CD4-positive, alpha-beta T cell treated with Interferon alpha-2 for 1 hour (primary cell): ENCODE data around the gene HMOX1.
"Not testable (repeated sequence)": the region's sequence is repeated elsewhere in the genome, so short reads cannot be mapped to it uniquely, and the experiment has no call there.

Experiments
- DNase-seq, 2 donors: peaks; one replicate each; pipeline ENCODE4 v3.0.0-alpha.2; 2020 to 2022

HMOX1 gene

GRCh38 chr22:35350539-35351503 lies 30.1 kb upstream of the HMOX1 start:
- peak; percentile 90 to 91 for DNase-seq

GRCh38 chr22:35352214-35353111 lies 28.4 kb upstream of the HMOX1 start:
- peak; percentile 38 to 85 for DNase-seq

GRCh38 chr22:35353318-35353717 lies 27.6 kb upstream of the HMOX1 start:
- DNase-seq, result no peak

GRCh38 chr22:35354068-35354467 lies 26.8 kb upstream of the HMOX1 start:
- DNase-seq, result no peak

- DNase-seq, result no peak
These were observed 22.8 kb upstream of the HMOX1 start for GRCh38 chr22:35357883-35358621.

- no peak for DNase-seq
These were observed 21.4 kb upstream of the HMOX1 start for GRCh38 chr22:35359380-35360065.

- no peak for DNase-seq
These were observed 19.8 kb upstream of the HMOX1 start for GRCh38 chr22:35361001-35361558.

- no peak for DNase-seq
These were observed 17.3 kb upstream of the HMOX1 start for GRCh38 chr22:35363566-35364086.

GRCh38 chr22:35364230-35364629 lies 16.7 kb upstream of the HMOX1 start:
- DNase-seq, result not testable (repeated sequence)

- DNase-seq, result peak in 1 of 2 donors; percentile 60
These were observed 13.5 kb upstream of the HMOX1 start for GRCh38 chr22:35367331-35367886.

- DNase-seq, result no peak
These were observed 12.5 kb upstream of the HMOX1 start for GRCh38 chr22:35368386-35368785.

GRCh38 chr22:35369996-35370395 lies 10.9 kb upstream of the HMOX1 start:
- no peak for DNase-seq

- DNase-seq, result no peak
These were observed 7.1 kb upstream of the HMOX1 start for GRCh38 chr22:35373781-35374180.

GRCh38 chr22:35375031-35375430 lies 5.9 kb upstream of the HMOX1 start:
- DNase-seq, result no peak

GRCh38 chr22:35375526-35375925 lies 5.4 kb upstream of the HMOX1 start:
- no peak for DNase-seq

GRCh38 chr22:35376728-35377472 lies 4.0 kb upstream of the HMOX1 start:
- DNase-seq, result peak; percentile 52 to 83

GRCh38 chr22:35377735-35378134 lies 3.2 kb upstream of the HMOX1 start:
- no peak for DNase-seq

GRCh38 chr22:35378621-35379020 lies 2.3 kb upstream of the HMOX1 start:
- no peak for DNase-seq

- DNase-seq, result no peak
These were observed 1.5 kb upstream of the HMOX1 start for GRCh38 chr22:35379146-35379993.

- no peak for DNase-seq
These were observed 883 bp upstream of the HMOX1 start for GRCh38 chr22:35380013-35380412.
